GM12878 (cell line): ENCODE measurements around the gene ABL1. TPM values are rescaled to one million over a fixed set of nuclear protein-coding genes. Genes with fewer than 3 reads are reported as not detected.

Source experiments
- ATAC-seq: fragments of 200-7000 bp; cut with Tn5 transposase; 3 replicates; pipeline ENCODE4 v1.9.1; 2020; ENCODE audit warnings: mild to moderate bottlenecking, moderate library complexity
- BruUV-seq: library from RNA; stranded (reverse); fragments of 400-500 nt; replicated peaks from 2 replicates; lab custom pipeline; 2021; lab: Mats Ljungman, UMichigan
- CTCF ChIA-PET: fragments of 300-600 bp; sonication (Branson Sonifier 250); formaldehyde crosslinking; extraction: SDS; loops from one replicate; lab custom pipeline; 2021; ENCODE audit warnings: inconsistent platforms; lab: Yijun Ruan, JAX
- POLR2A ChIA-PET: fragments of 350-600 bp; formaldehyde crosslinking; extraction: SDS; loops from one replicate; lab custom pipeline; 2021; ENCODE audit warnings: inconsistent platforms; lab: Charles Lee
- RAD21 ChIA-PET: fragments of 300-600 bp; sonication (Branson Sonifier 250); formaldehyde crosslinking; loops from one replicate; lab custom pipeline; 2023; ENCODE audit warnings: antibody characterized with exemption; ENCODE audit not compliant: unreplicated experiment; lab: Charles Lee
- SMC1A ChIA-PET: fragments of 300-600 bp; sonication (Branson Sonifier 250); formaldehyde crosslinking; loops from one replicate; lab custom pipeline; 2023; ENCODE audit not compliant: unreplicated experiment, uncharacterized antibody; lab: Charles Lee
- DNase-seq: peaks from one replicate; pipeline ENCODE4 v3.0.0-alpha.2; 2011; ENCODE audit warnings: low read depth, low spot score
- FAIRE-seq: peaks from 3 replicates; lab custom pipeline; 2011; peaks lifted over from hg19 to GRCh38; lab: Jason Lieb, UNC
- H2AFZ ChIP-seq: 2 replicates; pipeline ENCODE4 v1.6.0; 2011; ENCODE audit warnings: low read depth, low read length, control low read depth; ENCODE audit not compliant: control insufficient read depth
- H3K27ac ChIP-seq: 2 replicates; pipeline ENCODE4 v1.5.1; 2011; ENCODE audit warnings: control low read depth; ENCODE audit not compliant: control insufficient read depth, insufficient read depth
- H3K27me3 ChIP-seq, 2 experiments: replicated peaks in 1 of 2; 2 replicates each; pipeline versions ENCODE4 v1.6.0 to v1.6.1; 2011; ENCODE audit warnings: low read length in 1 of 2; ENCODE audit not compliant: control insufficient read depth in 2 of 2, insufficient read depth in 2 of 2
- H3K36me3 ChIP-seq, 2 experiments: 2 replicates each; pipeline ENCODE4 v1.5.1; 2011; ENCODE audit warnings: low read length in 1 of 2; ENCODE audit not compliant: control insufficient read depth in 2 of 2, insufficient read depth in 2 of 2
- H3K4me1 ChIP-seq: 2 replicates; pipeline ENCODE4 v1.6.1; 2011; ENCODE audit warnings: mild to moderate bottlenecking, low read length, moderate library complexity, mixed read lengths; ENCODE audit not compliant: control insufficient read depth, insufficient read depth
- H3K4me2 ChIP-seq: 2 replicates; pipeline ENCODE4 v1.6.0; 2011; ENCODE audit warnings: control low read depth; ENCODE audit not compliant: control insufficient read depth, insufficient read depth
- H3K4me3 ChIP-seq: fragments of 200-600 bp; sonication (generic); 2 replicates; pipeline ENCODE4 v1.5.1; 2016
- H3K79me2 ChIP-seq: 2 replicates; pipeline ENCODE4 v1.6.0; 2011; ENCODE audit warnings: low read length; ENCODE audit not compliant: control insufficient read depth, insufficient read depth
- H3K9ac ChIP-seq: 2 replicates; pipeline ENCODE4 v1.8.0; 2011; ENCODE audit warnings: low read length, control low read depth, mixed read lengths; ENCODE audit not compliant: control insufficient read depth, insufficient read depth
- H3K9me3 ChIP-seq: replicated peaks from 3 replicates; pipeline ENCODE4 v1.5.1; 2011; ENCODE audit warnings: mild to moderate bottlenecking, low read length; ENCODE audit not compliant: control insufficient read depth, insufficient read depth
- H4K20me1 ChIP-seq: 2 replicates; pipeline ENCODE4 v1.6.0; 2011; ENCODE audit not compliant: control insufficient read depth, insufficient read depth
- MEF2B ChIP-seq: fragments of 450-650 bp; IDR thresholded peaks from 2 replicates; pipeline ENCODE4 v1.6.1; 2018; ENCODE audit warnings: mild to moderate bottlenecking, moderate library complexity; ENCODE audit not compliant: partially characterized antibody, poor library complexity, severe bottlenecking
- MYC ChIP-seq: IDR thresholded peaks from 2 replicates; pipeline ENCODE4 v1.6.1; 2011; ENCODE audit warnings: mild to moderate bottlenecking, low read length, moderate library complexity, inconsistent platforms; ENCODE audit not compliant: insufficient read depth, insufficient replicate concordance, insufficient read length, severe bottlenecking
- NBN ChIP-seq: fragments of 450-650 bp; IDR thresholded peaks from 2 replicates; pipeline ENCODE4 v1.6.1; 2016
- NKRF ChIP-seq: fragments of 450-650 bp; conservative IDR thresholded peaks from 2 replicates; pipeline ENCODE4 v1.6.1; 2017; ENCODE audit warnings: mild to moderate bottlenecking, moderate library complexity
- PBX3 ChIP-seq: IDR thresholded peaks from 2 replicates; pipeline ENCODE4 v1.6.1; 2011; ENCODE audit warnings: mild to moderate bottlenecking, low read depth, low read length, moderate library complexity; ENCODE audit not compliant: insufficient replicate concordance
- RFX5 ChIP-seq: IDR thresholded peaks from 2 replicates; pipeline ENCODE4 v1.6.1; 2011; ENCODE audit warnings: low read depth, low read length, improper control_type of control experiment
- SMARCA5 ChIP-seq: fragments of 450-650 bp; IDR thresholded peaks from 2 replicates; pipeline ENCODE4 v1.6.1; 2017; ENCODE audit warnings: mild to moderate bottlenecking
- ZNF217 ChIP-seq: fragments of 450-650 bp; IDR thresholded peaks from 2 replicates; pipeline ENCODE4 v1.6.1; 2017; ENCODE audit warnings: antibody characterized with exemption, mild to moderate bottlenecking
- ZNF622 ChIP-seq: fragments of 450-650 bp; IDR thresholded peaks from 2 replicates; pipeline ENCODE4 v1.6.1; 2017; ENCODE audit warnings: mild to moderate bottlenecking, inconsistent platforms
- WGBS: methylation state at CpG from one replicate; pipeline ENCODE4 v1.1.6; 2016; ENCODE audit warnings: low lambda C conversion rate; ENCODE audit not compliant: insufficient replicate concordance, insufficient coverage; ENCODE audit errors: missing lambda C conversion rate; 5-methylcytosine and 5-hydroxymethylcytosine counted together
- in situ Hi-C: fragments of 300-500 bp; cut with MboI; formaldehyde crosslinking; loops from 9 replicates; pipeline ENCODE4 v1.14.3; 2018; ENCODE audit warnings: mixed read lengths
- intact Hi-C: fragments of 100-400 bp; cut with micrococcal nuclease; formaldehyde crosslinking; loops from one replicate; pipeline ENCODE4 v1.14.2; 2022; ENCODE audit not compliant: unreplicated experiment
- polyA plus RNA-seq, 11 experiments: library from polyadenylated mRNA; depleted of rRNA in 4 of 11; unstranded in 6 of 11; stranded (reverse) in 5 of 11; fragments of >200 nt; fragmentation: Nextera tagmentation in 4 of 11; fragmentation: Illumina TruSeq in 1 of 11; extraction: Ambion mirVana in 4 of 11; extraction: Trizol in 1 of 11; gene quantifications; 1 replicate in 1 of 11; 2 replicates in 10 of 11; pipeline versions ENCODE4 v1.2.1 to v1.2.3, GENCODE V29; 2011 to 2016; ENCODE audit warnings: inconsistent platforms in 2 of 11, missing spikeins in 2 of 11, low read depth in 1 of 11
- total RNA-seq, 4 experiments: library from RNA; depleted of rRNA in 3 of 4; stranded (reverse); fragments of >200 nt in 3 of 4; fragmentation: Illumina TruSeq in 1 of 4; extraction: Trizol in 1 of 4; gene quantifications; 2 replicates each; pipeline versions ENCODE4 v1.2.1 to v1.2.3, GENCODE V29; 2013 to 2021

The ABL1 gene
- total and polyA plus RNA-seq, 10 of the 15 experiments (the other 5 are each of a cell fraction or from before 2014, with no cell fraction given): 0.79 to 51.5 (median 16.3) TPM

GRCh38 chr9:130833031-130833990, 1.7 kb upstream of the ABL1 start:
- in situ Hi-C loops (no loop called here), intact Hi-C loops (loop anchor here (10.0 kb wide), 1 partner anchor 119 kb away; no protein-coding TSS in a partner anchor)
- FAIRE-seq: no peak
- ChIA-PET POLR2A (interaction anchor here (1.3 kb wide), 1 partner anchor 19 kb away, joined by 3 read pairs; no protein-coding TSS in a partner anchor), SMC1A (interaction anchor here (0.7 to 1.4 kb wide), 6 partner anchors 9 to 552 kb away, joined by 3 to 7 read pairs (median 4); no protein-coding TSS in a partner anchor), CTCF (interaction anchor here (0.7 to 1.6 kb wide), 5 partner anchors 31 to 65 kb away, joined by 3 read pairs; no protein-coding TSS in a partner anchor), RAD21 (interaction anchor here (1.2 kb wide), 1 partner anchor 19 kb away, joined by 3 read pairs; no protein-coding TSS in a partner anchor)
- H3K4me1 ChIP-seq: peaks cover 3% of the 10 kb centered on the region; the same call in 1 of the 2 replicates
- H3K4me2 ChIP-seq: no peak overlapping the region
- peaks cover 3% of the 10 kb centered on the region; the same call in 2 of the 3 replicates for H3K9me3 ChIP-seq
- H3K4me3 ChIP-seq: no peak overlapping the region
- no peak overlapping the region for H3K27ac ChIP-seq
- TF ChIP-seq RFX5 (no peak), MEF2B (no peak), MYC (no peak), NBN (no peak), ZNF217 (no peak), ZNF622 (no peak), NKRF (no peak), SMARCA5 (no peak), PBX3 (no peak)
- no TSS peak for BruUV-seq
- peaks cover 39% of the 10 kb centered on the region for H3K79me2 ChIP-seq
- no peaks in the 10 kb centered on the region for H3K27me3 ChIP-seq
- ATAC-seq: no peak
- 99% methylated on average over 8 of the region's 8 CpGs for WGBS
- no peak for DNase-seq
- no peak overlapping the region for H3K9ac ChIP-seq
- H3K36me3 ChIP-seq: no peaks in the 10 kb centered on the region
- H4K20me1 ChIP-seq: no peaks in the 10 kb centered on the region
- H2AFZ ChIP-seq: no peak overlapping the region
